GM12892 (cell line): ENCODE measurements around the gene MOB3B.

Experiments used
- DNase-seq: peaks from one replicate; pipeline ENCODE4 v3.0.0; 2011; ENCODE audit not compliant: insufficient read length
- FAIRE-seq: peaks from 2 replicates; lab custom pipeline; 2011; peaks lifted over from hg19 to GRCh38; lab: Jason Lieb, UNC
- POLR2A ChIP-seq: IDR thresholded peaks from 2 replicates; pipeline ENCODE4 v1.6.1; 2011; ENCODE audit warnings: low read depth, low read length, control low read depth
- POLR2AphosphoS5 ChIP-seq: IDR thresholded peaks from 2 replicates; pipeline ENCODE4 v1.6.1; 2011; ENCODE audit warnings: low read depth, low read length, control low read depth
- TAF1 ChIP-seq: IDR thresholded peaks from 2 replicates; pipeline ENCODE4 v1.6.1; 2011; ENCODE audit warnings: low read depth, mild to moderate bottlenecking, control low read depth, low read length, borderline replicate concordance

The MOB3B gene

DNA sequence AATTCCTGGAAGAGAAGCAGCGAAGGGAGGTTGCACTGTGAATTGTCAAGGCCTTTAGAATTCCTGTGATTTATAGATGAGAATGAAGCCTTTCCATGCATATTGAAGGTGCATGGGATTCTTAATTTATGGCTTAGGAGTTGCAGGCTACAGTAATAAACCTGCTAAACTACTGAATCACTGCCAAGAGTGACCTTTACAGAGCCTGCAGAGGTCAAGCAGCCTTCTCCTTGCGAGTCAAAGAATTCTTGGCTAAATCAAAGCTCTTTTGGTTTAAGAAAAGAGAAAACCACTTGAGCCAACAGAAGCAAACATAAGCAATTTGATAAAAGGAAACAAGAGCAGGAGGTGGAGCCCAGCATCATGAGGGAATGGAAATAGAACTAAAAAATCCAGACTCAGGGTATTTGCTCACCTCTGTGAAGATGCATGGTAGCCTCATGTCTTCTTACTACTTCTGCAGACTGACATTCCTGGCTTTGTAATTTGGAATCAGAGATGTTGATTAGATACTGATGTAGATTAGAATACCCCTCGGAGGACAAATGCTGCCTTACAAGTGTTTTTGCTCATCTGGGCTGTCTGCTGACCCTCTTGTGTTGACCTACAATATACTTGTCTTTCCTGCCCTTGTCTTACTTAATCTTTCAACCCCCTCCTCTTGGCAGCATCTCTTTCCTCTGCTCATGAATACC, 95.8 kb downstream of the MOB3B start:
- TF ChIP-seq POLR2A (no peak), POLR2AphosphoS5 (no peak)
- no peak for FAIRE-seq
- no peak for DNase-seq

GRCh38 chr9:27432308-27432707, 97.3 kb downstream of the MOB3B start:
- DNase-seq, result no peak
- no peak for FAIRE-seq
- TF ChIP-seq POLR2A (no peak), POLR2AphosphoS5 (no peak), TAF1 (no peak)

DNA sequence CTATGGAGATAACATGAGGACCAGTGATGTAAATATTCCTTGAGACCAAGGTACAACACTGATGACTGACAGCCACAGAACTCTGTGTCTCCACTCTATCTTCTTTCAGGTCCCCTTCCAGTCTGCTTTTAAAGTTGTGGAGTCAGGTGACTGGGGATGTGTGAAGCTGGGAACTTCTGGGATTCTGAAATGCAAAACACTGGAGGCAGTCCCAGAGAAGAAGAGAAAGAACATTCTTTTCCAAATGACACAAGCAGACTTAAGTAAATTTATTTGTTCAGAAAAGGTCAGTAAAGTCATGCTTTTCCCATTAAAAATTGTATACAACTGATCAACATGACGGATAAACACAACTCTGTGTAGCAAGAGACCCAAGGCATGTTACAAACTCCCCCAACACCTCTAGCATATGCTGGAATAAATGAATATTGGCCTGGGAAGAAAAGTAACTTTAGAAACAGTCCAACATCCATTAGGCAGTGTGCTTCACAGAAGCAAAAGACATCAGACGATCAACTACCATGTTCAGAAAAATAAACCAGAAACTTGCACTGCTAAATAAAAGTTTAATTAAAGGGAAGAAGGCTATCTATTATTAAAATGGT, 98.0 kb downstream of the MOB3B start:
- DNase-seq (no peak), FAIRE-seq (no peak)
- TF ChIP-seq POLR2AphosphoS5, result no peak
- TF ChIP-seq TAF1, result no peak
- no peak for TF ChIP-seq POLR2A

DNA sequence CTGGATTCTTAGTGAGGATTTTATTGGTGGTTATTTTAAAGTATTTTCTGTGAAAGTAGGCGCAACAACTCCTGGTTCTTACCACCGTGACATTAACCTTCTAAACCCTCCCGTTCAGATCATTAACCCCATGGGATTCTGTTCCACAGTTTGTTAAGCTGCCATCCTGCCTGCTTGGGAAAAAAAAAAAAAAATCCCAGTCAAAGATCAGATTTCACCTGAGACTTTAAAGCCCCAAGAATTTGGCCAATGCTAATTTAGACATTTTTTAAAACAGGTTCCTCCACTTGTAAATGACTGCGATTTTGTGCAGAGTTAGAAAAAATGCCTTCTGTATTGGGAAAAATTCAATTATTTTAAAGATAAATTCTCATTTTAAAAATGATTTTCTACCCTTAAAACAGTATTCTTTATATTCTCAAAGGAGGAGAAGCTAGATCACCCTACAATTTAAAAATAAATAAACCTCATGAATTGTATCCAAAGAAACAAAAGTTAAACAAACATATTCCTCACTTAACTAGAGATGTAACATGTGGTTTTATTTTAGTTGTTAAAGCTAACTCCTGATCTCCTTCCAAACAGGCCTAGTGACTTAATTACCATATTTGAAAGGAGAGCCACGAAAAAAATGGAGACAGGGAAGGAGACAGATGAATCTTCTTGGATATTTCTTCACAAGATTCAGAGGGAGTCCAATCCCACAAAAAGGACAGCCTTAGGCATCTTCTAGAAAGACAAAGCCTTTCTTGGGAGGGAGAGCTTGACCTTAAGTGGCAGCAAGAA, 98.7 kb downstream of the MOB3B start:
- TF ChIP-seq TAF1 (no peak), POLR2AphosphoS5 (no peak), POLR2A (no peak)
- no peak for DNase-seq
- no peak for FAIRE-seq

GRCh38 chr9:27429917-27430316, 99.7 kb downstream of the MOB3B start:
- FAIRE-seq (no peak), DNase-seq (no peak)
- no peak for TF ChIP-seq TAF1
- no peak for TF ChIP-seq POLR2A
- no peak for TF ChIP-seq POLR2AphosphoS5

DNA sequence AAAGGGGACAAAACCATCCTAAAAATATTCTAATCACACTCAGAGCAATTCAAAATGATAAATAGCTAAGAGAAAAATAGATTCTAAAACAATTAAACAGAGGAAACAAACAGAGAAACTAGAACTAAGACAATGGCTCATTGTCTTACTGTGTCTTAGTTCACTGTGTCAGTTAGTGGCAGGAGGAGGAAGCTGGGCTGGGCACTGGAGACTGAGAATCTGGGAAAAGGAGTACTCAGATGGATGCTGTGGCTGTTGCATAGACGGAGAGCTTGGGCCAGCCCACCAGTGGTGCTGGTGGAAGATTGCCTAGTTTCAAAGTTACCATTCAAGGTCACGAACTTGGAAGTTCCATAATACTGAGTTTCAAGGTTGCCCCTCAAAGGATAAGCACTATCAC, 100.2 kb downstream of the MOB3B start:
- no peak for TF ChIP-seq POLR2A
- TF ChIP-seq TAF1, result no peak
- no peak for TF ChIP-seq POLR2AphosphoS5
- DNase-seq (no peak), FAIRE-seq (no peak)

- DNase-seq (no peak), FAIRE-seq (no peak)
- TF ChIP-seq POLR2AphosphoS5 (no peak), TAF1 (no peak), POLR2A (no peak)
Measured at GRCh38 chr9:27428551-27428950, 101.1 kb downstream of the MOB3B start.

DNA sequence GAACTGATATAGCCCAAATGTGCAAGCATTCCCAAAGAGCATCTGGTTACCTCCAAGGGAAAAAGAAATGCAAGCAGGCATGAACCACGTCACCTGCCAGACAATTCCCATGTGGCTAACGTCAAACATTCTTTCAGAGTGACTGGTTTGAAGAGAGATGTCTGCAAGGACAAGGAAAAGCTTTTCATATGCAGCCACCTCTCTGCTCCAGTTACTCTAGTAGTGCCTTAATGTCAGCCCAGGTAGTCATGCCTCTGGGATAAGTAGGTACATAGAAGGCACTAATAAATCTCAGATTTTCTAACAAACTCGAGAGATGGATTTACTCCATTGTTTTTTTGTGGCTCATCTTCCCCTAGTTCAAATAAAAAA, 102.4 kb downstream of the MOB3B start:
- DNase-seq, result no peak
- FAIRE-seq, result no peak
- TF ChIP-seq TAF1, result no peak
- no peak for TF ChIP-seq POLR2A
- TF ChIP-seq POLR2AphosphoS5, result no peak

- no peak for TF ChIP-seq POLR2A
- no peak for DNase-seq
Measured at GRCh38 chr9:27426511-27427271, 102.9 kb downstream of the MOB3B start.

GRCh38 chr9:27425827-27426510, 103.6 kb downstream of the MOB3B start:
- no peak for FAIRE-seq
- DNase-seq, result no peak
- TF ChIP-seq POLR2A, result no peak
- TF ChIP-seq POLR2AphosphoS5, result no peak
- no peak for TF ChIP-seq TAF1

More at GRCh38 chr9:27426511-27427271, 102.9 kb downstream of the MOB3B start:
- no peak for FAIRE-seq

DNA sequence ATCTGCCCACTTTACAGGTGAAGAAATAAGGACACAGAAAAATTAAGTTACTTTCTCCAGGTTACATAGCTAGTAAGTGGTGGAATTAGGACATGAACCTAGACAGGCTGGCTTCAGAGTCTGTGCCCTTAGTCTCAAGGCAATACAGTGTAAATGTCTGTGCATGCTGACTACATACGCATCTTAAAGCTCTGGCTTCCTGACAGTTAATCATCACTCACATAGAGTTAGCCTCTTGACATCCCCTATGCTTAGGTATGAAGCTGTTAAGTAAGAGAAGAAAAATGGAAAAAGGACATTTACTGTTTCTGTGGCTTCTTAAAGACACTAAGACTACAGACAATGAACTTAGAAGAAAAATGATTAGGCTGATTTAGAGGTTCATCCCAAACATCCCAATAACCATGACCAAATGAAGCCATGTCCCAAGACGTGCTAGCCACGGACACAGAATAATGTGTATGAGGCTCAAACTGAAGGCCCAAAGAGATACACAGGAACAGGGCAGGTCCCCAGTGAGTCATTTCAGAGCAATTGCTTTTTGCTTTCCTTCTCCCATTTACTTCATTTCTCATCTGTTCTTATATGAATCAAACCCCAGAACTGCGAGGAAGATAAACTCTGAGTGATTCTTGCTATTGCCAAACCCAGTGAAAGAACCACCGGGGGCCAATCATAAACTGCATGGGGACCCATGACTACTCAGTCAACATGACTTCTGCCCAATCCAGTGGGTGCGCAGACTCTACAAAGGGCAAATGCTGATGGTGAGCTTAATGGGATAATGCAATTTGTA, 105.5 kb downstream of the MOB3B start:
- FAIRE-seq (no peak), DNase-seq (no peak)
- TF ChIP-seq TAF1, result no peak
- no peak for TF ChIP-seq POLR2AphosphoS5
- no peak for TF ChIP-seq POLR2A
